CMK (cell line): ENCODE measurements around the gene STX8.
"Not testable (repeated sequence)": the region's sequence is repeated elsewhere in the genome, so short reads cannot be mapped to it uniquely, and the experiment has no call there.

Experiments
- DNase-seq: peaks from one replicate; pipeline ENCODE4 v3.0.0-alpha.2; 2010; ENCODE audit warnings: low read depth

The STX8 gene

GRCh38 chr17:9386401-9386800 lies 189.2 kb downstream of the STX8 start:
- no peak for DNase-seq

GRCh38 chr17:9383826-9384225 lies 191.8 kb downstream of the STX8 start:
- no peak for DNase-seq

- DNase-seq, result no peak
Observed at GRCh38 chr17:9382626-9383025, 193.0 kb downstream of the STX8 start.

- DNase-seq, result no peak
Observed at GRCh38 chr17:9381068-9381467, 194.6 kb downstream of the STX8 start.

- DNase-seq, result no peak
Observed at GRCh38 chr17:9380361-9380760, 195.3 kb downstream of the STX8 start.

- DNase-seq, result not testable (repeated sequence)
Observed at GRCh38 chr17:9376177-9376576, 199.4 kb downstream of the STX8 start.

- DNase-seq, result no peak
Observed at GRCh38 chr17:9371019-9371418, 204.6 kb downstream of the STX8 start.

GRCh38 chr17:9370467-9370866 lies 205.2 kb downstream of the STX8 start:
- DNase-seq, result no peak

- DNase-seq, result no peak
Observed at GRCh38 chr17:9368631-9369030, 207.0 kb downstream of the STX8 start.

- DNase-seq, result no peak
Observed at GRCh38 chr17:9367156-9367555, 208.5 kb downstream of the STX8 start.

- DNase-seq, result no peak
Observed at GRCh38 chr17:9364837-9365430, 210.7 kb downstream of the STX8 start.

- no peak for DNase-seq
Observed at GRCh38 chr17:9363440-9364350, 211.9 kb downstream of the STX8 start.

- DNase-seq, result no peak
Observed at GRCh38 chr17:9361188-9361955, 214.2 kb downstream of the STX8 start.

- no peak for DNase-seq
Observed at GRCh38 chr17:9360677-9361081, 214.9 kb downstream of the STX8 start.

- no peak for DNase-seq
Observed at GRCh38 chr17:9356488-9356911, 219.1 kb downstream of the STX8 start.

GRCh38 chr17:9355846-9356245 lies 219.8 kb downstream of the STX8 start:
- no peak for DNase-seq

GRCh38 chr17:9355231-9355630 lies 220.4 kb downstream of the STX8 start:
- not testable (repeated sequence) for DNase-seq

- no peak for DNase-seq
Observed at GRCh38 chr17:9350080-9350479, 225.5 kb downstream of the STX8 start.

- no peak for DNase-seq
Observed at GRCh38 chr17:9346296-9346926, 229.2 kb downstream of the STX8 start.

GRCh38 chr17:9343516-9343915 lies 232.1 kb downstream of the STX8 start:
- no peak for DNase-seq

GRCh38 chr17:9342225-9342624 lies 233.4 kb downstream of the STX8 start:
- no peak for DNase-seq

- no peak for DNase-seq
Observed at GRCh38 chr17:9339958-9340357, 235.7 kb downstream of the STX8 start.
